Measurements from ENCODE around the gene SARM1. TPM values are rescaled to one million over a fixed set of nuclear protein-coding genes. Genes with fewer than 3 reads are reported as not detected.

The SARM1 gene
- total RNA-seq, 1 experiment from 2014 or later = 33.1 TPM

DNA sequence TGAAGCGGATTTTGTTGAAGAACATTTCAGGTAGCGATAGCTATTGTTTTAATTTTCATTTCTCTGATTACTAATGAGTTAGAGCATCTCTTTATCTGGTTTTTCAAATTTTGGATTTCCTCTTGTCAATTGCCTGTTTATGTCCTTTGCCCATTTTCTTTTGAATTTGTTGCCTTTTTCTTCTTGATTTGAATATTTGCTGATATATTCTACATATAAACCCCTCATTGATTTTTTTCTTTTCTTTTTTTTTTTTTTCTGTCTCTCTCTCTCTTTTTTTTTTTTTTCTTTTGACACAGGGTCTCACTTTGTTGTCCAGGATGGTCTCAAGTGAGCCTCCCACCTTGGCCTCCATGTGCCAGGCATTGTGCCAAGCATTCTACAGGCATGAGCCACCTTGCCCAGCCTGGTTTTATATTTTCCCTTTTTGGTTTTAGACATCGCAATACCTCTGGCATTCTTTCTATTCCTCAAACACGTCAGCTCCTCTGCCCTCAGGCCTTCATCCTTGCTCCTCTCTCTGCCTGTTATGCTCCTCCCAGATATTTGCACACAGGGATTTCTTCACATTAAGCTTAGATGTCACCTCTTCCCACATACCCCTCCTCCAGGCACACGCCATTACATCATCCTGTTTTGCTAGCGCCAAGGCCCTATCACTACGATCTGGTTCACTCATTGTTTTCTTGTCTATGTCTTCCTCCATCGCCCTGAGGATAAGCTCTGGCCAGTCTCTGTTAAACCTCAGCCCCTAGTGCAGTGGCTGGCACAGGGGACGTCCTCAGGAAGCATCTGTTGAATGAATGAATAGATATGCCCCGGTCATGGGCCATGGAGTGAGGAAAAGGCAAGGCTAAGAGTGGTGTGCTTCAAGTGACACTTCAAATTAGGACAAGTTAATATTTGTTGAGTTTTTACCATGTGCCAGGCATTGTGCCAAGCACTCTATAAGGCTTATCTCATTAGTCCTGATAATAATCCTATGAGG lies 8.6 kb downstream of the SARM1 start:
- Histone ChIP-seq H3K4me3 (no peak overlapping the region), H3K9me3 (no peaks in the 10 kb centered on the region), H3K36me3 (peaks cover 30% of the 10 kb centered on the region), H3K27me3 (no peaks in the 10 kb centered on the region)
- DNase-seq = no peak

DNA sequence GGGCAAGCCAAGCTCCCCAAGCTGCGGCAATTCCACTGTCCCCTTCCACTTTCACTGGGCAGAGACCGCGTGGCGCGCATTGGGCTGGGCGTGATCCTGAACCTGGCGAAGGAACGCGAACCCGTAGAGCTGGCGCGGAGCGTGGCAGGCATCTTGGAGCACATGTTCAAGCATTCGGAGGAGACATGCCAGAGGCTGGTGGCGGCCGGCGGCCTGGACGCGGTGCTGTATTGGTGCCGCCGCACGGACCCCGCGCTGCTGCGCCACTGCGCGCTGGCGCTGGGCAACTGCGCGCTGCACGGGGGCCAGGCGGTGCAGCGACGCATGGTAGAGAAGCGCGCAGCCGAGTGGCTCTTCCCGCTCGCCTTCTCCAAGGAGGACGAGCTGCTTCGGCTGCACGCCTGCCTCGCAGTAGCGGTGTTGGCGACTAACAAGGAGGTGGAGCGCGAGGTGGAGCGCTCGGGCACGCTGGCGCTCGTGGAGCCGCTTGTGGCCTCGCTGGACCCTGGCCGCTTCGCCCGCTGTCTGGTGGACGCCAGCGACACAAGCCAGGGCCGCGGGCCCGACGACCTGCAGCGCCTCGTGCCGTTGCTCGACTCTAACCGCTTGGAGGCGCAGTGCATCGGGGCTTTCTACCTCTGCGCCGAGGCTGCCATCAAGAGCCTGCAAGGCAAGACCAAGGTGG lies 9.8 kb downstream of the SARM1 start:
- no peaks in the 10 kb centered on the region for H3K9me3 ChIP-seq
- no peak for DNase-seq
- no peak overlapping the region for H3K4me3 ChIP-seq
- peaks cover 28% of the 10 kb centered on the region for H3K36me3 ChIP-seq
- H3K27me3 ChIP-seq = no peaks in the 10 kb centered on the region

DNA sequence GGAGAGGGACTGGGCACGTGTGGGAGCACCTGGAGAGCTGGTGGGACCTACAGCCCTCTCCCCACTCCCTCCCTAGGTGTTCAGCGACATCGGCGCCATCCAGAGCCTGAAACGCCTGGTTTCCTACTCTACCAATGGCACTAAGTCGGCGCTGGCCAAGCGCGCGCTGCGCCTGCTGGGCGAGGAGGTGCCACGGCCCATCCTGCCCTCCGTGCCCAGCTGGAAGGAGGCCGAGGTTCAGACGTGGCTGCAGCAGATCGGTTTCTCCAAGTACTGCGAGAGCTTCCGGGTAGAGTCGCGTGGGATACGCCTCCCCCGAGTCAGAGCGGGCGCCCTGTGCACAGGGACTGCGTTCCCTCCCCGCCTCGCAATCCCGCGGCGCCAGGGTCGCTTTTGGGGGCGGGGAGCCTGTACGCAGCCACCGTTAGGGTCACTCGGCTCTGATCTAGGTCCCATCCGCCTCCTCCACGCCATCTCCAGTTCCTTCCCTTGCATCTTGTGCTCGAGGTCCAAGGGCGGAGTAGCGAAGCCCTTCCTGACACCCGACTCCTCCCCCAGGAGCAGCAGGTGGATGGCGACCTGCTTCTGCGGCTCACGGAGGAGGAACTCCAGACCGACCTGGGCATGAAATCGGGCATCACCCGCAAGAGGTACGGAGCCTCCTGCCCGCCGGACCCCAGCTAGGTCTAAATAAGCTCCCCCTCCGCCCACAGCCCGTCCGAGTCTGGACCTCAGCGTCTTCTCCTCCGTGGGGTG lies 13.0 kb downstream of the SARM1 start:
- H3K27me3 ChIP-seq = no peaks in the 10 kb centered on the region
- H3K36me3 ChIP-seq = peaks cover 41% of the 10 kb centered on the region
- DNase-seq = no peak
- no peak overlapping the region for H3K4me3 ChIP-seq
- no peaks in the 10 kb centered on the region for H3K9me3 ChIP-seq

DNA sequence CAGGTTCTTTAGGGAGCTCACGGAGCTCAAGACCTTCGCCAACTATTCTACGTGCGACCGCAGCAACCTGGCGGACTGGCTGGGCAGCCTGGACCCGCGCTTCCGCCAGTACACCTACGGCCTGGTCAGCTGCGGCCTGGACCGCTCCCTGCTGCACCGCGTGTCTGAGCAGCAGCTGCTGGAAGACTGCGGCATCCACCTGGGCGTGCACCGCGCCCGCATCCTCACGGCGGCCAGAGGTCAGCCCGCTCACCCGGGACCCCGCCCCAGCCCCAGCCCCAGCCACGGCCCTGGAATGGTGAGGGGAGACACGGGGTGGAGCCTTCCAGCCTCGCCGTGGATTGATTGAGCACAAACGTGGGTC lies 13.5 kb downstream of the SARM1 start:
- Histone ChIP-seq H3K9me3 (no peaks in the 10 kb centered on the region), H3K36me3 (peaks cover 47% of the 10 kb centered on the region), H3K4me3 (no peak overlapping the region), H3K27me3 (no peaks in the 10 kb centered on the region)
- no peak for DNase-seq

DNA sequence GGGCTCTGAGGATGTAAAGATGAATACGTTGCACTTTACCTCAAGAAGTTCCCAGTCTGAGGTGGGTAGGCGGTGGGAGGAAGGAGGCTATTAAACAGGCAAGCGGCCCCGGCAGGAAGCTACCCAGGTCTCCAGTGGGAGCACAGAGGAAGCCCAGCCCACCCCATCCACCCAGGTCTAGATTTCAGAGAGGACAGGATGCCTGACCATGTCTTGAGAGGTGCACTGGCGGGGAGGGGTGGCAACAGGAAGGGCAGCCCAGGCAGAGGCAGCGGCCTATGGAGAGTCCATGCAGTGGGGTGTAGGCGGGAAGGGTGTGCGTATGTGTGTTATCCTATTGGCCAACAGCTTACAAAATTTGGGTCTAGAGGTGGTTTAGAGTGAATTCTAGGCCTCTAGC lies 13.9 kb downstream of the SARM1 start:
- Histone ChIP-seq H3K27me3 (no peaks in the 10 kb centered on the region), H3K9me3 (no peaks in the 10 kb centered on the region), H3K4me3 (no peak overlapping the region), H3K36me3 (peaks cover 47% of the 10 kb centered on the region)
- DNase-seq = no peak

DNA sequence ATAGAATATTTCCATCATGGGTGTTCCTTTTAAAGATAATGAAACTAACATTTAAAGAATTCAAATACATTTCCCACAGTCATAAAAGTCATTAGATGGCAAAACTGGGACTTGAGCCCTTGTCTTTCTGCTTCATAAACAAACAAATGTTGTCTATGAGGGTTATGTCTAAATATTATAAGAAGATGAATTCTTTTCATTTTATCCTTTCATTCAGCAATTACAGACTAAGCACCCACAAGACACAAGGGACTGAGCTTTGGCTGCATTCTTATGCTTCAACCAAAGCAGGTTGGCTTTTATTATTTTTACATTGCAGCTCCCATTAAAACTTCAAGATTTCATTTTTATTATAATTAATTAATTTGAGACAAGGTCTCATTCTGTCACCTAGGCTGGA lies 14.9 kb downstream of the SARM1 start:
- DNase-seq = no peak
- no peak overlapping the region for H3K4me3 ChIP-seq
- peaks cover 50% of the 10 kb centered on the region for H3K36me3 ChIP-seq
- H3K9me3 ChIP-seq = no peaks in the 10 kb centered on the region
- H3K27me3 ChIP-seq = no peaks in the 10 kb centered on the region

DNA sequence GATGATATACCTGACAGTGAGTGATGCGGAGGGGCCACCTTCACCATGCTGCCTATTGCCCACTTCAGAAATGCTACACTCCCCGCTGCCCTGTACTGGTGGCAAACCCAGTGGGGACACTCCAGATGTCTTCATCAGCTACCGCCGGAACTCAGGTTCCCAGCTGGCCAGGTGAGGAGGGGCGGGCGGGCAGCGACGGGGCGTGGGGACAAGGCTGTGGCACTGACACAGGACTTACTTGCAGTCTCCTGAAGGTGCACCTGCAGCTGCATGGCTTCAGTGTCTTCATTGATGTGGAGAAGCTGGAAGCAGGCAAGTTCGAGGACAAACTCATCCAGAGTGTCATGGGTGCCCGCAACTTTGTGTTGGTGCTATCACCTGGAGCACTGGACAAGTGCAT lies 16.6 kb downstream of the SARM1 start:
- H3K36me3 ChIP-seq = peaks cover 55% of the 10 kb centered on the region
- no peak overlapping the region for H3K4me3 ChIP-seq
- H3K27me3 ChIP-seq = no peaks in the 10 kb centered on the region
- H3K9me3 ChIP-seq = no peaks in the 10 kb centered on the region
- DNase-seq = no peak

DNA sequence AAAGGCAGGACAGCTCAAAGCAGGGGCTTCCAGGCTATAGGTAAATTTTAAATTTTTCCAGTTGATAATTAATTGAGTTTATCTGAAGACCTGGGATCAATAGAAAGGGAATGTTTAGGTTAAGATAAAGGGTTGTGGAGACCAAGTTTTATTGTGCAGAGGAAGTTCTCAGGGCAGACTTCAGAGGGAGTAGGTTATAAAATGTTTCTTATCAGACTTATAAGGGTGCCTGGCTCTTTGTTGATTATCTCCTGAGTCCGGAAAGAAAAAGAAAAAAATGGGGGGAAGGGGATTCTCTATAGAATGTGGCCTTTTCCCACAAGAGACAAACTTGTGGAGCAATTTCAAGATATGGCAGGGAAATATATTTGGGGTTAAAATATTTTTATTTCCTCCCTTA lies 18.6 kb downstream of the SARM1 start:
- no peaks in the 10 kb centered on the region for H3K9me3 ChIP-seq
- DNase-seq = no peak
- no peak overlapping the region for H3K4me3 ChIP-seq
- H3K36me3 ChIP-seq = peaks cover 47% of the 10 kb centered on the region
- H3K27me3 ChIP-seq = no peaks in the 10 kb centered on the region

DNA sequence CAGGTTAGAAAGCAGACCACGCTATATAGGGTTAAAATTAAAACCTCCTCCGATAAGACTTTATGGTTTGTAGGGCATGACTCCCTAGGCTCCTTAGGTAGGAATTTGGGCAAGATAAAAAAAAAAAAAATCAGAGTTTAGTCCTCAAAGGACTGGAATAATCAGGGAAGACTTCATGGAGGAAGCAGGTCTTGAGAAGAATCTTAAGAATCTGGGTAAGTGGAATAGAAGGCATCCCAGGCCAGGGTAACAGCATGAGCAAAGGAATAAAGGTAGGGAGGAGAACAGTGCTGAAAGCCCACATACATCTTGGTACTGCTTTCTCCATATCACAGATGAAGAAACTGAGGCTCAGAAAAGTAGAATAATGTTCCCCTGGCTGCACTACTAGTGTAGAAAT lies 19.1 kb downstream of the SARM1 start:
- Histone ChIP-seq H3K27me3 (no peaks in the 10 kb centered on the region), H3K36me3 (peaks cover 52% of the 10 kb centered on the region), H3K9me3 (no peaks in the 10 kb centered on the region), H3K4me3 (no peak overlapping the region)
- no peak for DNase-seq

DNA sequence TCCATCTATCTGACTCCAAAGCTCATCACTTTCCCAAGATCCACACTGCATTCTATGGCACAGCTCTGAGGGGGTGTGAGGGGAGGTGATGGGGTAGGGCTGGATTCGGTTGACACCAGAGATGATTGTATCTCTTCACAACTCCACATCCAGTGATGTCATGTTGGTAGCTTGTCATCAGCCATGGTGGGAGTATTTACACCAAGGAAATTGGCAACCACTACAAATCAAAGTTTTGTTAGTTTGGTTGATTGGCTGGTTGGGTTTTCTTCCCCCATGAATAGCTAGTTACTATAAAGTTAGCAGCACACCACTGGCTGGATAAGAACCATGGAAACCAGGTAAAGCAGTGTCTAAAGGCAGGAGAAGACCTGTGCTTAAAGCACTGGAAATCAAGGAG lies 19.5 kb downstream of the SARM1 start:
- H3K27me3 ChIP-seq = no peaks in the 10 kb centered on the region
- peaks cover 55% of the 10 kb centered on the region for H3K36me3 ChIP-seq
- H3K9me3 ChIP-seq = no peaks in the 10 kb centered on the region
- no peak overlapping the region for H3K4me3 ChIP-seq
- DNase-seq = no peak

DNA sequence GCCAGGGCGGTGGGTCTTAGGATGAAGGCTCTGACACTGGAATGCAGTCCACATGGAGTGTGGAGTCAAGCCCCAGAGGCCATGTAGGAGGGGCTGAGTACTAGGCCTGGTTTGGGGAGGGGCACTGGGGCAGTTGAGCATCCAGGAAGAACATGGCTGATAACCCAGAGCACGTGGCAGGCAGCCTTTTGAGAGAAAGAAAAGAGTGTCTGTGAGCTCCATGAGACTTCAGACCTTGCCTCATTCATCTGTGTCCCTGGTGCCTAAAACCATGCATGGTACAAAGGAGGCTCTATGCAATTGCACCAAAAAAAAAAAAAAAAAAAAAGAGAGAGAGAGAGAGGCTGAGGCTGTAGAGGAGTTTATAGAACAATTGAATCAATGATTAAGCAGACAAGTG lies 19.9 kb downstream of the SARM1 start:
- H3K9me3 ChIP-seq = no peaks in the 10 kb centered on the region
- peaks cover 57% of the 10 kb centered on the region for H3K36me3 ChIP-seq
- H3K4me3 ChIP-seq = no peak overlapping the region
- DNase-seq = no peak
- no peaks in the 10 kb centered on the region for H3K27me3 ChIP-seq

DNA sequence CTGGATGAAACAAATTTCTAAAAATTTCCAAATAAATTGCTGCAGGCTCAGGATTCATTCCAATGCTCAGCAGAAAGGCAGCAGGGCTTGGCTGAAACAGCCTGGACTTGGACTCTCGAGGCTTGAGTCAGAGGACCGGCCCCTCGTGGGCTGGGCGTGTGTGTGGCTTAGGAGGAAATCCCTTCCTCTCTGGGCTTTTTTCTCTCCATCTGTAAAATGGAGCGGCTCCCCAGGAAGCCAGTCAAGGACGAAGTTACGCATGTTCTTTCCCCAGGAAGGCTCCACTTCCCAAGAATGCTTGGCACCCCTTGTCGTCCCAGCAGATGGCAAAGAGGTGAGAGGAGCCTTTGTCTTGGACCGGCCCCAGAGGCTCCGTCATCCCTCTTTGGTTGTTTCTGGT lies 21.0 kb downstream of the SARM1 start:
- Histone ChIP-seq H3K9me3 (no peaks in the 10 kb centered on the region), H3K4me3 (no peak overlapping the region), H3K36me3 (peaks cover 62% of the 10 kb centered on the region), H3K27me3 (no peaks in the 10 kb centered on the region)
- peak; percentile 92 for DNase-seq

DNA sequence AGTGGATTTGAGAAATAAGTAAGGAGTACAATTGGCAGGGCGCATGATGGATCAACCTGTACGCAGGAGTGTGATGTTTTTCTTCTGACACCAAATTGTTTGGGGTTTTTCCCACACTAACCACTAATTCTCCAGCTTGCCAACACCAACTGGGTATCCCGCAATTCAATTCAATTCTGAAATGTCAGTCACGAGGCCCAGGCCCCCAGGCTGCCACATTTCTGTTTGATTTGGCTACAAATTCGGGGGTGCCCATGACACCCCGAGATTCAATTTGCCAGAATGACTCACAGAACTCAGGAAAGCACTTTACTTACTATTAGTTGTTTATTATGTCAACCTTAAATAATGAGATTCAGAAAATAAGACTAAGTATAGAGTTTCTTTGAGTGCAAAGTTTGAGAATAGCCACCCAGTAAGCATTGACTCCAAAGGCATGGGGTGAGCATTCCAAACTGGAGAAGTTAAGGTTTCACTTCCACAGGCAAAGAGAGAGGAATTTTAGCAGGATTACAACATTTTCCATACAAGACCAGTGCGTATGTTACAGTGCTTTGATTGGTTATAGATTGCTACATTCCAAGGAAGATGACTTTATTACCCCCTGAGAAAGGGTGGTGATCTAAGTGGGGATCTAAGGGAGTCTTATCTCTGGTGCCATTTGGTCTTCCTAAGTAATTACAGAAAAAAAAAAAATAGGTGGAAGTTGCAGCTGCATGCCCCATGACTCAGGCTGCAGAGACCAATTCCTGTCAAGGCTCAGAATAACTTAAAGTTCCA lies 23.0 kb downstream of the SARM1 start:
- H3K27me3 ChIP-seq = no peaks in the 10 kb centered on the region
- H3K4me3 ChIP-seq = no peak overlapping the region
- DNase-seq = no peak
- H3K9me3 ChIP-seq = no peaks in the 10 kb centered on the region
- peaks cover 54% of the 10 kb centered on the region for H3K36me3 ChIP-seq

DNA sequence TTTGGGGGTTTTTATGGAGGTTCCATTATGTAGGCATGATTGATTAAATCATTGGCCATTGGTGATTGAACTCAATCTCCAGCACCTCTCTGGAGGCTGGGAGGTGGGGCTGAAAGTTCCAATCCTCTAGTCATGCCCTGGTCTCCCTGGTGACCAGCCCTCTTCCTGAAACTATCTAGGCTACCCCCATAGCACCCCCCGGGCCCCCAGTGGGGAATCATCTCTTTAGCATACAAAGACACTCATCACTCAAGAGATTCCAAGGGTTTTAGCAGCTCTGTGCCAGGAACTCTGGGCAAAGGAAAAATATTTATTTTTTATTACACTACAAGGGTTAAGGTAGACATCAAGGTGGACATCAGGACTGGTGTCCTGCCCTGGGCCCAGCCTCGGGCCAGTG lies 23.9 kb downstream of the SARM1 start:
- no peak for DNase-seq
- no peaks in the 10 kb centered on the region for H3K27me3 ChIP-seq
- H3K9me3 ChIP-seq = no peaks in the 10 kb centered on the region
- H3K36me3 ChIP-seq = peaks cover 45% of the 10 kb centered on the region
- no peak overlapping the region for H3K4me3 ChIP-seq

DNA sequence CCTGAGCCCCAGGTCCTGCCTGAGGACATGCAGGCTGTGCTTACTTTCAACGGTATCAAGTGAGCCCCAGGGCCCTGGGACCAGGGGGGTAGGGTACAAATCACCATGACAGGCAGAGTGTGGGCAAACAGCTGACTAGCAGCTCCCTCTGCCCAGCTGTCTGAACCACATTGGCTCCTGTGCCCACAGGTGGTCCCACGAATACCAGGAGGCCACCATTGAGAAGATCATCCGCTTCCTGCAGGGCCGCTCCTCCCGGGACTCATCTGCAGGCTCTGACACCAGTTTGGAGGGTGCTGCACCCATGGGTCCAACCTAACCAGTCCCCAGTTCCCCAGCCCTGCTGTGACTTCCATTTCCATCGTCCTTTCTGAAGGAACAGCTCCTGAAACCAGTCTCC lies 24.5 kb downstream of the SARM1 start:
- H3K36me3 ChIP-seq = peaks cover 40% of the 10 kb centered on the region
- H3K9me3 ChIP-seq = no peaks in the 10 kb centered on the region
- H3K27me3 ChIP-seq = no peaks in the 10 kb centered on the region
- DNase-seq = no peak
- H3K4me3 ChIP-seq = no peak overlapping the region

DNA sequence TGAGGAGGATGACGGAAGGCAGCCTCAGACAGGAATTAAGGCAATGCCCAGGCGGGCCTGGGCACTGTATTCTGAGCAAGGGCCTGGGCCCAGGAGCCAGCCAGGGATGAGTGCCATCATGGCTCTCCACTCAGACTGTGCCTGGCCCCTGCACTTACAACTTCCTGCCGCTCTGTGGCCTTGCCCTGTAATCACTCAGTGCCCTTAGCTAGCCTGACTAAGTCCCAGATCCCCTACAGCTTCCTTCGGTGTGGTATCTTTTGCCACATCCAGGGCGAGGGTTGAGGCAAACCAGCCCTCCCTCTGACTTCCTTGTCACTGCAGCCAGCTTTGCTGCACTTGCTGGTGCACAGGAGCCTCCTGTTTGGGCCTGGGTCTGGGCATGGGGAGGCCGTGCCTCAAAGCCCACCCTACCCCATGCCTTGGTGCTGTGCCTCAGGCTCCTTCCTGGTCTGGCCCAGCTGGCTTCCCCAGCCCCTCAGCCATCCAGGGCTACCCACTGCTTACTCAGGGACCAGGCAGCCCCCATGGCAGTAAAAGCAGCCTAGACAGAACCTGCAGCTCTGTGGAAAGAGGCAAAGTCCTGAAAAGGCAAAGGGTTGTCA lies 25.2 kb downstream of the SARM1 start:
- Histone ChIP-seq H3K4me3 (no peak overlapping the region), H3K36me3 (peaks cover 36% of the 10 kb centered on the region), H3K9me3 (no peaks in the 10 kb centered on the region), H3K27me3 (no peaks in the 10 kb centered on the region)
- DNase-seq = no peak

All from MG63 (cell line).